Endothelial cell of umbilical vein (primary cell): ENCODE results near the gene MESP1. TPM values are rescaled to one million over a fixed set of nuclear protein-coding genes. Genes with fewer than 3 reads are reported as not detected.

Experiments used
- BruUV-seq: library from RNA; stranded (reverse); fragments of 400-500 nt; replicated peaks from 2 replicates; lab custom pipeline; 2021; lab: Mats Ljungman, UMichigan
- CTCF ChIA-PET: fragments of 300-600, 350-600 bp; sonication (Branson Sonifier 250); formaldehyde crosslinking; loops from one replicate; lab custom pipeline; 2021; ENCODE audit warnings: antibody characterized with exemption, inconsistent platforms; lab: Charles Lee
- POLR2A ChIA-PET: fragments of 300-600, 350-600 bp; sonication (Branson Sonifier 250); formaldehyde crosslinking; loops from one replicate; lab custom pipeline; 2021; ENCODE audit warnings: antibody characterized with exemption, inconsistent platforms; lab: Charles Lee
- DNase-seq: peaks from one replicate; pipeline ENCODE4 v3.0.0-alpha.2; 2011; ENCODE audit warnings: low read depth, low spot score
- FAIRE-seq: peaks from 2 replicates; lab custom pipeline; 2011; peaks lifted over from hg19 to GRCh38; lab: Jason Lieb, UNC
- H2AFZ ChIP-seq: 2 replicates; pipeline ENCODE4 v1.6.0; 2012; ENCODE audit warnings: low read depth, low read length, control low read depth, inconsistent platforms
- H3K27ac ChIP-seq: 2 replicates; pipeline ENCODE4 v1.5.1; 2011; ENCODE audit warnings: low read depth, mild to moderate bottlenecking, control low read depth, low read length, moderate library complexity; ENCODE audit not compliant: insufficient read depth
- H3K27me3 ChIP-seq, 2 experiments: 2 replicates each; pipeline versions ENCODE4 v1.6.0 to v1.6.1; 2011; ENCODE audit warnings: low read length in 2 of 2, mixed read lengths in 1 of 2; ENCODE audit not compliant: control insufficient read depth in 2 of 2, insufficient read depth in 2 of 2
- H3K36me3 ChIP-seq, 2 experiments: 2 replicates in 1 of 2; 3 replicates in 1 of 2; pipeline ENCODE4 v1.5.1; 2011; ENCODE audit warnings: low read length in 2 of 2, mild to moderate bottlenecking in 1 of 2, moderate library complexity in 1 of 2; ENCODE audit not compliant: control insufficient read depth in 2 of 2, insufficient read depth in 2 of 2; ENCODE audit errors: extremely low read depth in 1 of 2
- H3K4me1 ChIP-seq: 3 replicates; pipeline ENCODE4 v1.5.1; 2011; ENCODE audit warnings: mild to moderate bottlenecking, low read length; ENCODE audit not compliant: control insufficient read depth, insufficient read depth; ENCODE audit errors: extremely low read depth
- H3K4me2 ChIP-seq: 2 replicates; pipeline ENCODE4 v1.6.1; 2011; ENCODE audit warnings: low read length, control low read depth, mixed read lengths; ENCODE audit not compliant: insufficient read depth
- H3K4me3 ChIP-seq, 3 experiments: fragments of 200-600 bp in 1 of 3; sonication (generic), shearing (Covaris generic) in 1 of 3; replicated peaks in 1 of 3; 2 replicates each; pipeline ENCODE4 v1.5.1; 2011 to 2016; ENCODE audit warnings: control low read depth in 3 of 3, low read length in 3 of 3, mild to moderate bottlenecking in 2 of 3, inconsistent platforms in 1 of 3, low read depth in 1 of 3, moderate library complexity in 1 of 3; ENCODE audit not compliant: insufficient read depth in 1 of 3
- H3K79me2 ChIP-seq: 2 replicates; pipeline ENCODE4 v1.6.0; 2012; ENCODE audit warnings: low read length, inconsistent platforms; ENCODE audit not compliant: control insufficient read depth, insufficient read depth
- H3K9ac ChIP-seq: replicated peaks from 2 replicates; pipeline ENCODE3; 2011; ENCODE audit warnings: low read length, control low read depth; ENCODE audit not compliant: insufficient read depth; ENCODE audit errors: extremely low read depth
- H3K9me1 ChIP-seq: replicated peaks from 3 replicates; pipeline ENCODE4 v1.6.0; 2011; ENCODE audit warnings: mild to moderate bottlenecking, low read length; ENCODE audit not compliant: control insufficient read depth, insufficient read depth; ENCODE audit errors: extremely low read depth
- H3K9me3 ChIP-seq: replicated peaks from 2 replicates; pipeline ENCODE4 v1.5.1; 2012; ENCODE audit warnings: low read length, inconsistent platforms; ENCODE audit not compliant: control insufficient read depth, insufficient read depth
- H4K20me1 ChIP-seq: replicated peaks from 2 replicates; pipeline ENCODE3; 2011; ENCODE audit warnings: mild to moderate bottlenecking, low read length; ENCODE audit not compliant: control insufficient read depth, insufficient read depth; ENCODE audit errors: extremely low read depth
- CTCF ChIP-seq, 2 donors: IDR thresholded peaks; 1 replicate in 1 of 2; 2 replicates in 1 of 2; pipeline ENCODE4 v1.5.1; 2011; ENCODE audit warnings: low read length in 2 of 2, mild to moderate bottlenecking in 2 of 2, moderate library complexity in 2 of 2, control low read depth in 1 of 2, inconsistent platforms in 1 of 2, low read depth in 1 of 2; ENCODE audit not compliant: insufficient read depth in 1 of 2; ENCODE audit errors: extremely low read depth in 1 of 2
- EZH2 ChIP-seq: IDR thresholded peaks from 2 replicates; pipeline ENCODE4 v1.6.1; 2012; ENCODE audit warnings: borderline replicate concordance, low read depth, mild to moderate bottlenecking, moderate library complexity, low read length, inconsistent platforms; ENCODE audit not compliant: severe bottlenecking
- FOS ChIP-seq: IDR thresholded peaks from 2 replicates; pipeline ENCODE4 v1.6.1; 2011; ENCODE audit warnings: mild to moderate bottlenecking, low read length, moderate library complexity, borderline replicate concordance; ENCODE audit not compliant: insufficient read depth
- MAX ChIP-seq: IDR thresholded peaks from 2 replicates; pipeline ENCODE4 v1.6.1; 2011; ENCODE audit not compliant: insufficient read depth, insufficient read length
- MYC ChIP-seq: IDR thresholded peaks from one replicate; pipeline ENCODE4 v1.6.1; 2011; ENCODE audit warnings: mild to moderate bottlenecking, low read depth, low read length
- POLR2A ChIP-seq: IDR thresholded peaks from 2 replicates; pipeline ENCODE4 v1.6.1; 2012; ENCODE audit warnings: low read depth, mild to moderate bottlenecking, control low read depth, low read length
- POLR2AphosphoS5 ChIP-seq: IDR thresholded peaks from 2 replicates; pipeline ENCODE4 v1.6.1; 2012; ENCODE audit warnings: low read depth, mild to moderate bottlenecking, control low read depth, low read length, moderate library complexity; ENCODE audit not compliant: insufficient read depth
- dilution Hi-C: fragments of 300-500 bp; cut with MboI; formaldehyde crosslinking; loops from one replicate; pipeline ENCODE4 v1.15.0; 2019; ENCODE audit warnings: low sequenced_read_pairs; ENCODE audit not compliant: extremely low pct_ligation_motif_present
- intact Hi-C: fragments of 100-400 bp; cut with micrococcal nuclease; formaldehyde crosslinking; loops from one replicate; pipeline ENCODE4 v1.10.0; 2022
- polyA plus RNA-seq, 4 experiments: library from polyadenylated mRNA; depleted of rRNA in 3 of 4; stranded (reverse) in 3 of 4; unstranded in 1 of 4; fragments of >200 nt; gene quantifications; 2 replicates each; pipeline versions ENCODE4 v1.2.1 to v1.2.3, GENCODE V29; 2011 to 2012; ENCODE audit warnings: missing spikeins in 1 of 4
- total RNA-seq: library from RNA; stranded (reverse); gene quantifications from 2 replicates; pipeline ENCODE4 v1.2.3, GENCODE V29; 2021

The MESP1 gene
- total and polyA plus RNA-seq, 2 donors (not counting 3 experiments of a cell fraction or from before 2014, with no cell fraction given), result 0.68 to 1.7 TPM

GRCh38 chr15:89790661-89791060 lies 39.6 kb upstream of the MESP1 start:
- Histone ChIP-seq H3K27me3 (no peaks in the 10 kb centered on the region), H2AFZ (no peak overlapping the region), H3K4me1 (peaks cover 13% of the 10 kb centered on the region), H3K36me3 (peaks cover 4 to 28% of the 10 kb centered on the region in 2 experiments), H4K20me1 (no peaks in the 10 kb centered on the region), H3K4me2 (no peak overlapping the region), H3K9me3 (no peaks in the 10 kb centered on the region), H3K79me2 (peaks cover 2% of the 10 kb centered on the region), H3K9me1 (no peaks in the 10 kb centered on the region), H3K27ac (no peak overlapping the region), H3K9ac (no peak overlapping the region), H3K4me3 (no peak overlapping the region)
- BruUV-seq, result no TSS peak
- dilution Hi-C loops, result no loop called here
- POLR2A ChIA-PET, result interaction anchor here (0.6 kb wide), 1 partner anchor 24 kb away, joined by 3 read pairs; the partner anchor contains the start of gene ANPEP
- FAIRE-seq (no peak), DNase-seq (no peak)
- TF ChIP-seq MYC (no peak), CTCF (IDR thresholded peaks at IDR 0.05; ENCODE audit: extremely low read depth in 1 of 2, insufficient read depth in 1 of 2, low read depth in 1 of 2, low read length in 2 of 2) (no peak), POLR2A (no peak), FOS (no peak), POLR2AphosphoS5 (no peak), EZH2 (no peak), MAX (no peak)
- intact Hi-C loops, result no loop called here
- CTCF ChIA-PET, result interaction anchor here (1.3 to 1.6 kb wide), 2 partner anchors 10 to 84 kb away, joined by 3 to 4 read pairs; no protein-coding TSS in a partner anchor
